Breast epithelium (tissue), 4 donors: ENCODE data around the gene SHC3. TPM values are rescaled to one million over a fixed set of nuclear protein-coding genes. Genes with fewer than 3 reads are reported as not detected.

ENCODE experiments used
- DNase-seq, 2 donors: peaks; one replicate each; pipeline ENCODE4 v3.0.0-alpha.2; 2019; ENCODE audit warnings: low spot score in 2 of 2
- H3K27ac ChIP-seq, 2 donors: fragments of 200-600 bp; sonication (generic) in 1 of 2; one replicate each; pipeline ENCODE4 v1.5.1; 2016 to 2019; ENCODE audit warnings: mild to moderate bottlenecking in 1 of 2
- H3K27me3 ChIP-seq, 2 donors: fragments of 200-600 bp; sonication (generic) in 1 of 2; one replicate each; pipeline versions ENCODE4 v1.5.1 to v1.6.0; 2017 to 2019; ENCODE audit warnings: control low read depth in 1 of 2, mild to moderate bottlenecking in 1 of 2
- H3K36me3 ChIP-seq: fragments of 200-600 bp; one replicate; pipeline ENCODE4 v1.5.1; 2019
- H3K4me1 ChIP-seq, 2 donors: fragments of 200-600 bp; sonication (generic); one replicate each; pipeline ENCODE4 v1.5.1; 2016 to 2019; ENCODE audit warnings: control low read depth in 1 of 2
- H3K4me3 ChIP-seq, 3 donors: fragments of 200-600 bp; sonication (generic); 1 replicate in 2 of 3; 2 replicates in 1 of 3; pipeline ENCODE4 v1.5.1; 2016 to 2019; ENCODE audit warnings: mild to moderate bottlenecking in 3 of 3, moderate library complexity in 2 of 3
- H3K9me3 ChIP-seq, 2 donors: fragments of 200-600 bp; sonication (generic) in 1 of 2; one replicate each; pipeline ENCODE4 v1.5.1; 2016 to 2019; ENCODE audit warnings: control low read depth in 1 of 2
- CTCF ChIP-seq, 3 donors: fragments of 450-650 bp; IDR thresholded peaks; one replicate each; pipeline ENCODE4 v1.5.1; 2016 to 2017; ENCODE audit warnings: antibody characterized with exemption in 3 of 3, mild to moderate bottlenecking in 3 of 3, moderate library complexity in 3 of 3
- POLR2A ChIP-seq: fragments of 450-650 bp; IDR thresholded peaks from one replicate; pipeline ENCODE4 v1.6.1; 2016; ENCODE audit warnings: antibody characterized with exemption, mild to moderate bottlenecking, moderate library complexity
- POLR2AphosphoS5 ChIP-seq, 3 donors: sonication (generic); formaldehyde crosslinking; IDR thresholded peaks; one replicate each; pipeline ENCODE4 v1.6.1; 2017; ENCODE audit warnings: antibody characterized with exemption in 3 of 3
- intact Hi-C: fragments of 100-400 bp; cut with DNase I; formaldehyde crosslinking; loops from one replicate; pipeline ENCODE4 v1.15.1; 2023; ENCODE audit warnings: low total_unique reads
- total RNA-seq, 3 donors: library from RNA; depleted of rRNA; stranded (reverse); fragments of >200 nt; gene quantifications; one replicate each; pipeline ENCODE4 v1.1.0, GENCODE V29; 2016

Gene SHC3
- total RNA-seq, 3 donors from 2014 or later = 1.0 to 6.7 (median 2.3) TPM

DNA sequence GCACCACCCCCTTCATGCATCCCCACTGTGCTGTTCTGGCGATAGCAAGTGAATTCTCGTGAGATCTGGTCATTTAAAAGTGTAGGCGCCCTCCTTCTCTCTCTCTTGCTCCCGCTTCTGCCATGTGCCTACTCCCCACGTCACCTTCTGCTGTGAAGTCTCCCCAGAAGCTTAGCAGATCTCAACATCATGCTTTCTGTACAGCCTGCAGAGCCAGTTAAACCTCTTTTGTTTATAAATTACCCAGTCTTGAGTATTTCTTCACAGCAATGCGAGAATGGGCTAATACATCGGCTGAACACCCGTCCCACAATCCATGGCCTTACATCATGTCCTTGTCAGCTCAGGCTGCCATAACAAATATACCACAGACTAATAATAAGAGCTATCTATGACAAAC lies 17.4 kb downstream of the SHC3 start:
- TF ChIP-seq CTCF (IDR thresholded peaks at IDR 0.05) = no peak
- no peak for TF ChIP-seq POLR2AphosphoS5 (IDR thresholded peaks at IDR 0.05)
- no peak for TF ChIP-seq POLR2A
- H3K36me3 ChIP-seq = no peaks in the 10 kb centered on the region
- no peak overlapping the region for H3K27ac ChIP-seq
- H3K9me3 ChIP-seq = no peaks in the 10 kb centered on the region
- no peaks in the 10 kb centered on the region for H3K27me3 ChIP-seq
- no peak for DNase-seq
- no peak overlapping the region for H3K4me3 ChIP-seq
- H3K4me1 ChIP-seq = no peaks in the 10 kb centered on the region
- intact Hi-C loops = no loop called here

- no peak for DNase-seq
- intact Hi-C loops = no loop called here
- H3K9me3 ChIP-seq = no peaks in the 10 kb centered on the region
- TF ChIP-seq POLR2AphosphoS5 (IDR thresholded peaks at IDR 0.05) = no peak
- TF ChIP-seq CTCF (IDR thresholded peaks at IDR 0.05) = no peak
- no peak for TF ChIP-seq POLR2A
- H3K27ac ChIP-seq = no peak overlapping the region
- H3K4me1 ChIP-seq = no peaks in the 10 kb centered on the region
- no peaks in the 10 kb centered on the region for H3K36me3 ChIP-seq
- no peak overlapping the region for H3K4me3 ChIP-seq
- no peaks in the 10 kb centered on the region for H3K27me3 ChIP-seq
These were observed 17.8 kb downstream of the SHC3 start for GRCh38 chr9:89160806-89161205.

DNA sequence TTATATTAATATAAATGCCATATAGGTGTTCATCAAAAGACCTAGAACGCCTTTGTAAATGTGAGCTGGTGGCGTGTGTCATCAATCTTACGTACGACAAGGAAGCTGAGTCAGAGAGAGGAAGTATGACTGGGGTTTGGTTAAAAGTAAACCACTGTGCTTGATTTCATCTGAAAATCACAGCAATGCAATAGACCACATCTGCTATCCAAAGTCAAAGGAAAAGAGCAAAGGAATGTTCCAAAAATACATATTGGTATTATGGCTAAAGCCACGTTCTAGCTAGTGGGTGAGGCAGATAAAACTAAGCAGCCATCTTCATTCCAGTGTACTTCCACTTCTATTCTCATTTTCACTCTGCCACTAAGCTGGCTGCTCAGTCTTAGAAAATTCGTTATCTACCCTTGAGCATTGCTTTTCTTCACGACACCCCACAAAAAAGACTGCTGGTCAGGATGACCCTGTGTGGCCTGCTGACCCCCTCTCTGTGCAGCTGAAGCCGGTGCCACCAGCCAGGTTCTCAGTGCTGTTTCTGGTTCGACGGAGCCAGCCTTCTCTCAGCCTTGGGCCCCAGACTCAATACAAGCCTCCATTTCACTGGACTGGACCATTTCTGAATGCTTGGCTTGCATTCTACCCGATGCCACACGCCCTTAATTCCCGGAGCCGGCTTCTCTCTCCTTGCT lies 23.8 kb downstream of the SHC3 start:
- no peak overlapping the region for H3K27ac ChIP-seq
- H3K9me3 ChIP-seq = no peaks in the 10 kb centered on the region
- H3K4me1 ChIP-seq = no peaks in the 10 kb centered on the region
- H3K27me3 ChIP-seq = no peaks in the 10 kb centered on the region
- no peak for DNase-seq
- H3K36me3 ChIP-seq = no peaks in the 10 kb centered on the region
- intact Hi-C loops = no loop called here
- no peak for TF ChIP-seq POLR2AphosphoS5 (IDR thresholded peaks at IDR 0.05)
- TF ChIP-seq CTCF (IDR thresholded peaks at IDR 0.05) = no peak
- TF ChIP-seq POLR2A = no peak
- no peak overlapping the region for H3K4me3 ChIP-seq

DNA sequence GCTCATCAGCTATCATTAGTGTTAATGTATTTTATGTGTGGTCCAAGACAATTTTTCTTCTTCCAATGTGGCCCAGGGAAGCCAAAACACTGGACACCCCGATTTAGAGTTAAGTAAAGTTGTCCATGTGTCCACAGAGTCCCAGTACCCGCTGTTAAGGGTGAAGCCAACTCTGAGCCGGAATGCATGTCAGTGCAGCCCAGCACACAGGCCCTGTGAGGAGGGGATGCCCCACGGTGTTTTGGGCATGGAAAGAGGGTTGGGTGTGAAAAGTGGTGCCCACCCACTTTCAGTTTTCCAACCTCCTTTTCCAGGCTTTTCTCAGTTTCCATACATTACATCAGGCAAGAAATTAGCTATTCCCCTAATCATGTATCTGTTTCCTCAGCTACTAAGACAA lies 24.4 kb downstream of the SHC3 start:
- no peak overlapping the region for H3K27ac ChIP-seq
- no peaks in the 10 kb centered on the region for H3K4me1 ChIP-seq
- no peak for TF ChIP-seq POLR2A
- no peak for TF ChIP-seq CTCF (IDR thresholded peaks at IDR 0.05)
- TF ChIP-seq POLR2AphosphoS5 (IDR thresholded peaks at IDR 0.05) = no peak
- no peaks in the 10 kb centered on the region for H3K27me3 ChIP-seq
- intact Hi-C loops = no loop called here
- H3K4me3 ChIP-seq = no peak overlapping the region
- no peaks in the 10 kb centered on the region for H3K9me3 ChIP-seq
- DNase-seq = no peak
- H3K36me3 ChIP-seq = no peaks in the 10 kb centered on the region

DNA sequence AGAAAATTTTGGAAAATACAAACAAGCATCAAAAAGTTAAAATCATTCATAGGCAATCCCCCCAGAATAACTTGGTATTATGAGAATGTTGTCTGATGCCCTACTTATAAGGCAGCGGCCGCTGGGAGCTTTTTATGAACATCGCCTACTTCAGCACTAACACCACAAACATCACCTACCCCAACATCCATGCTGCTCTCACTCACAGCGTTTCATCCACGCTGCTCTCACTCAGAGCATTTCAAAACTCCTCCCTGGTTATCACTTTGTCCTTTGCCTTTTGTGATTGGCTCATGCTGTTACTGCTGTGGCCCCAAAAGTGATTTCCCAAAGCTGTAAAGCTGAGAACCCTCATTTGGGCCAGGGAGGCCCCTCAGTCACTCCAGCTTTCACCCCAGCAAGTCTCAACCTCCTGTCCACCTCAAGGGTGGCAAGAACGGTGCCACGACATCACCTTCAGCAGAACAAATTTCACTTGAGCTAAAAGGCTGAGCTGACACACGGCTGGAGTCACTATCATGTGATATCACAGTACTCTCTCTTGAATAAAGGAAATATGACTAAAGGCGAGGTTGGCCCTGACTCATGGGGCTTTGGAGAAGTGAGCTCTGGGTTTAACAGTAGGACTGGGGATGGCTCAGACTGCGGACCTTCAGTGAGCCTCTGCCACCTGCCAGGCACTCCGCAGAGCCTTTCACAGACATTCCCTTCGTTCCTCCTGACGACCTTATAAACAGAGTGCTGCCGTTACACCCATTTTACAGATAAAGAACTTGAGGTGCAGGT lies 25.2 kb downstream of the SHC3 start:
- DNase-seq = no peak
- TF ChIP-seq CTCF (IDR thresholded peaks at IDR 0.05) (no peak), POLR2A (no peak), POLR2AphosphoS5 (IDR thresholded peaks at IDR 0.05) (no peak)

More for the DNA sequence above, 25.2 kb downstream of the SHC3 start:
- no peaks in the 10 kb centered on the region for H3K9me3 ChIP-seq
- H3K27me3 ChIP-seq = no peaks in the 10 kb centered on the region
- no peak overlapping the region for H3K4me3 ChIP-seq
- no peaks in the 10 kb centered on the region for H3K4me1 ChIP-seq
- H3K36me3 ChIP-seq = no peaks in the 10 kb centered on the region
- intact Hi-C loops = no loop called here
- no peak overlapping the region for H3K27ac ChIP-seq
